RWPE1 (cell line): ENCODE measurements around the gene MYLK.

Source experiments
- CTCF ChIA-PET: fragments of 350-600 bp; sonication (Branson Sonifier 250); formaldehyde crosslinking; extraction: SDS; loops from one replicate; lab custom pipeline; 2021; lab: Yijun Ruan, JAX
- POLR2A ChIA-PET: fragments of 400-600 bp; formaldehyde crosslinking; extraction: SDS; loops from one replicate; lab custom pipeline; 2020; ENCODE audit warnings: antibody characterized with exemption; ENCODE audit not compliant: low non-redundant PET; lab: Yijun Ruan, JAX
- DNase-seq: peaks from one replicate; pipeline ENCODE4 v3.0.0; 2012; ENCODE audit warnings: low spot score
- H3K27ac ChIP-seq: fragments of 450-650 bp; 2 replicates; pipeline ENCODE4 v1.5.1; 2017
- CTCF ChIP-seq: fragments of 450-650 bp; conservative IDR thresholded peaks from 2 replicates; pipeline ENCODE4 v1.5.1; 2017; ENCODE audit warnings: low read depth, mild to moderate bottlenecking

MYLK gene

GRCh38 chr3:123755085-123755484, 129.0 kb downstream of the MYLK start:
- H3K27ac ChIP-seq, result no peak overlapping the region
- DNase-seq, result no peak
- ChIA-PET POLR2A (no interaction called here), CTCF (no interaction called here)
- TF ChIP-seq CTCF, result no peak

GRCh38 chr3:123753286-123753685, 130.8 kb downstream of the MYLK start:
- no peak for TF ChIP-seq CTCF
- ChIA-PET POLR2A (no interaction called here), CTCF (no interaction called here)
- no peak overlapping the region for H3K27ac ChIP-seq
- no peak for DNase-seq

DNA sequence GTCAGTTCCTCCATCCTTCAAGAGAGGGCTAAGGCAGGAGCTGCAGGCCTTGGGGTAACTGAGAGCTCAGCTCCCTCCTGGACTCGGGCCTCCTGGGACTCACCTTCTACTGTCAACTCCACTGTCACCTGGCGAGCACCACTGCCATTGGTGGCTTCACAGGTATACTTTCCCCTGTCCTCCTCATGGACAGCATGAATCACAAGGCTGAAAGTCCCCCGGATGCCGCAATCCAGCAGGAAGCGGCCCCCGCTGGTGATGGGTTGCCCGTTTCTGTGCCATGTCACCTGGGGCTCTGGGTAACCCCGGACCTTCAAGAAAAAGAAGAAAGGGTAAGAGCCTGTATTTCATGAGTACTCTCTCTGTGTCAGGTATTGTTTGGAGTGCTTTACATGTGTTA, 131.9 kb downstream of the MYLK start:
- ChIA-PET POLR2A (no interaction called here), CTCF (interaction anchor here (0.6 kb wide), 1 partner anchor 103 kb away, joined by 3 read pairs; no protein-coding TSS in a partner anchor)
- TF ChIP-seq CTCF, result no peak
- DNase-seq, result no peak
- H3K27ac ChIP-seq, result no peak overlapping the region

GRCh38 chr3:123751433-123751832, 132.7 kb downstream of the MYLK start:
- no peak for TF ChIP-seq CTCF
- no peak overlapping the region for H3K27ac ChIP-seq
- no peak for DNase-seq
- ChIA-PET CTCF (no interaction called here), POLR2A (no interaction called here)

DNA sequence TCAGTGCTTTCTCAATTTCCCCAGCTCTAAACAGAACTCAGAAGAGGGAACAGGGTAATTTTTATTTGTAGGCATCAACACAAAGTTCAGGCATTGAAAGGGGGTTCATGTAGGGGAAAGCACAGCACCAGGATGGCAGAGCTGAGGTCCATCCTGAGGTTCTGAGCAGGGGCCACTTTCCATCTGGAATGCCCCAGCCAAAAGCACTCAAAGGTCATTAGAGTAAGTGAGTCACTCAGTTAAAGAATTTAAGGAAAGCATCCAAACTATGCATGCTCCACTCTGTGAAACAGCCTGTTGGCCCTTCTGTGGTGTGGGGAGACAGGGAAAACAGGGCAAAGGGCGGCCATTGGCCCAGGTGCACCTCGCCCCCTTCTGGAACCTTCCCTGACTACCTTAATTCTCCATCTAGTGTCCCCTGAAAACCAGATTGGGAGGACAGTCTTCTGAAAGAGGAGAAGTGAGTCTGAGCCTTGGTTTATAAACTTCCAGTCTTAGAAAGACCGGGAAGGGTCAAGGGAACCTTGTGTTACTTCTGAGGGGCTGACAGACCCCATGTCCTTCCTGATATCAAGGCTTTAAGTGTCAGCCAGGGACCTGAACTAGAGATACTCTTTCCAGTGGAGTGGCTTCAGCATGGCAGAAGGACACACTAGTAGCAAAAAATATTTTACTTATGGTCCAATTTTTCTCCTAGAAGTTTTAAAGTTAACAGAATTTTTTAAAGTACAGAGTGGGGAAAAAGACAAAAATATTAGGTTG, 133.3 kb downstream of the MYLK start:
- CTCF ChIA-PET, result no interaction called here
- peak overlapping the region; percentile 33; the same call in 1 of the 2 replicates for H3K27ac ChIP-seq
- POLR2A ChIA-PET, result no interaction called here
- no peak for TF ChIP-seq CTCF
- peak; percentile 73 for DNase-seq

DNA sequence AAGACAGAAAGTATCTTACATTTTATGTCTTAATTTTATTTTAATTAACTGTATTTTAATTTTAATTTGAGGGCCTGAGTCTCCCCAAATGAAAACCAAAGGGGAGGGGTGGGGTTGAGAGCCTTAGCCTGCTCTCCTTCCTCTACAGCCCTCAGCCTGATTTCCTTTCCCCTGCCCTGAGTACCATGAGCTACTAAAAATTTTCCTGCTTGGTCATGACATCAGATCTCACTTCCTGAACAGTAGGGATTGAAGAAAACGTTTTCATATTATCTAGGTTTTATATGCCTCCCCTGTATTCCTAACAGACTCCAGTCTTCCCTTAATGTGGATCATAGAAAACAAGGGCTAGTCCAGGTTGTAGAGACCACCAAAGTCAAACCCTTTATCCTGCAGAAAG, 133.9 kb downstream of the MYLK start:
- DNase-seq, result no peak
- POLR2A ChIA-PET, result no interaction called here
- H3K27ac ChIP-seq, result peak overlapping the region; percentile 39; the same call in 1 of the 2 replicates
- CTCF ChIA-PET, result no interaction called here
- TF ChIP-seq CTCF, result no peak
